HG03439 (cell line): Measurements from ENCODE around the gene RAB1A.

Experiments used
- ATAC-seq: cut with Tn5 transposase; IDR thresholded peaks from one replicate; pipeline ENCODE4 v1.9.1; 2021; ENCODE audit warnings: mild to moderate bottlenecking, moderate library complexity; ENCODE audit not compliant: unreplicated experiment

RAB1A gene

GRCh38 chr2:65040400-65041261, 89.3 kb downstream of the RAB1A start:
- peak; percentile 82 for ATAC-seq

GRCh38 chr2:65039640-65040039, 90.3 kb downstream of the RAB1A start:
- no peak for ATAC-seq

GRCh38 chr2:65037178-65037577, 92.7 kb downstream of the RAB1A start:
- ATAC-seq = no peak
